Neural progenitor cell (in vitro differentiated cells): ENCODE results near the gene GOLGB1. TPM values are rescaled to one million over a fixed set of nuclear protein-coding genes. Genes with fewer than 3 reads are reported as not detected.
"Not testable (repeated sequence)": the region's sequence is repeated elsewhere in the genome, so short reads cannot be mapped to it uniquely, and the experiment has no call there.

ENCODE experiments used
- DNase-seq: peaks from one replicate; pipeline ENCODE4 v3.0.0-alpha.2; 2016; ENCODE audit warnings: low spot score
- H2AFZ ChIP-seq: fragments of 200-600 bp; sonication (generic); replicated peaks from 2 replicates; pipeline ENCODE4 v1.6.1; 2016; ENCODE audit warnings: antibody characterized with exemption
- H3F3A ChIP-seq: fragments of 200-600 bp; sonication (generic); 2 replicates; pipeline ENCODE4 v1.6.1; 2016; ENCODE audit warnings: antibody characterized with exemption, low read depth
- H3K27ac ChIP-seq: fragments of 200-600 bp; sonication (generic); 2 replicates; pipeline ENCODE4 v1.5.1; 2016; ENCODE audit warnings: mild to moderate bottlenecking
- H3K27me3 ChIP-seq: fragments of 200-600 bp; sonication (generic); 2 replicates; pipeline ENCODE4 v1.6.1; 2016; ENCODE audit warnings: mild to moderate bottlenecking, moderate library complexity
- H3K36me3 ChIP-seq: fragments of 200-600 bp; sonication (generic); 2 replicates; pipeline ENCODE4 v1.5.1; 2016
- H3K4me1 ChIP-seq: fragments of 200-600 bp; sonication (generic); 2 replicates; pipeline ENCODE4 v1.6.1; 2016; ENCODE audit warnings: mixed run types
- H3K4me2 ChIP-seq: fragments of 200-600 bp; sonication (generic); 2 replicates; pipeline ENCODE4 v1.6.1; 2016
- H3K4me3 ChIP-seq: fragments of 200-600 bp; sonication (generic); 2 replicates; pipeline ENCODE4 v1.5.1; 2016
- H3K79me2 ChIP-seq: fragments of 200-600 bp; sonication (generic); 2 replicates; pipeline ENCODE4 v1.6.1; 2016; ENCODE audit warnings: low read depth
- H3K9ac ChIP-seq: fragments of 200-600 bp; sonication (generic); 2 replicates; pipeline ENCODE4 v1.6.1; 2016
- H3K9me3 ChIP-seq: fragments of 200-600 bp; sonication (generic); 2 replicates; pipeline ENCODE4 v1.5.1; 2016; ENCODE audit warnings: low read depth
- H4K20me1 ChIP-seq: fragments of 200-600 bp; sonication (generic); 2 replicates; pipeline ENCODE4 v1.6.1; 2016; ENCODE audit warnings: low read depth
- H3K27ac Mint-ChIP-seq: 3 replicates; pipeline ENCODE4 v1.8.0; 2021; ENCODE audit warnings: mixed read lengths
- H3K27me3 Mint-ChIP-seq: 2 replicates; pipeline ENCODE4 v1.8.0; 2022; ENCODE audit warnings: low read depth, mild to moderate bottlenecking, inconsistent platforms, moderate library complexity, mixed read lengths; ENCODE audit not compliant: insufficient read depth
- H3K36me3 Mint-ChIP-seq: 3 replicates; pipeline ENCODE4 v1.8.0; 2021; ENCODE audit warnings: mixed read lengths
- H3K4me1 Mint-ChIP-seq: 3 replicates; pipeline ENCODE4 v1.8.0; 2021; ENCODE audit warnings: mixed read lengths
- H3K4me3 Mint-ChIP-seq: 3 replicates; pipeline ENCODE4 v1.8.0; 2021; ENCODE audit warnings: mild to moderate bottlenecking, moderate library complexity, mixed read lengths
- H3K9me3 Mint-ChIP-seq: 3 replicates; pipeline ENCODE4 v1.8.0; 2020; ENCODE audit warnings: mixed read lengths
- CTCF ChIP-seq: fragments of 200-600 bp; sonication (generic); IDR thresholded peaks from 2 replicates; pipeline ENCODE4 v1.5.1; 2017; ENCODE audit warnings: antibody characterized with exemption, mild to moderate bottlenecking
- EZH2 ChIP-seq: fragments of 200-600 bp; sonication (generic); IDR thresholded peaks from 2 replicates; pipeline ENCODE4 v1.6.1; 2017; ENCODE audit warnings: antibody characterized with exemption, mild to moderate bottlenecking, moderate library complexity
- EZH2phosphoT487 ChIP-seq: fragments of 200-600 bp; sonication (generic); IDR thresholded peaks from 2 replicates; pipeline ENCODE4 v1.6.1; 2017; ENCODE audit warnings: antibody characterized with exemption
- total RNA-seq: library from RNA; depleted of rRNA; stranded (reverse); fragments of >200 nt; gene quantifications from 2 replicates; pipeline ENCODE4 v1.2.3, GENCODE V29; 2015; ENCODE audit warnings: low replicate concordance

Gene GOLGB1
- total RNA-seq, 1 donor from 2014 or later = 52.5 TPM

DNA sequence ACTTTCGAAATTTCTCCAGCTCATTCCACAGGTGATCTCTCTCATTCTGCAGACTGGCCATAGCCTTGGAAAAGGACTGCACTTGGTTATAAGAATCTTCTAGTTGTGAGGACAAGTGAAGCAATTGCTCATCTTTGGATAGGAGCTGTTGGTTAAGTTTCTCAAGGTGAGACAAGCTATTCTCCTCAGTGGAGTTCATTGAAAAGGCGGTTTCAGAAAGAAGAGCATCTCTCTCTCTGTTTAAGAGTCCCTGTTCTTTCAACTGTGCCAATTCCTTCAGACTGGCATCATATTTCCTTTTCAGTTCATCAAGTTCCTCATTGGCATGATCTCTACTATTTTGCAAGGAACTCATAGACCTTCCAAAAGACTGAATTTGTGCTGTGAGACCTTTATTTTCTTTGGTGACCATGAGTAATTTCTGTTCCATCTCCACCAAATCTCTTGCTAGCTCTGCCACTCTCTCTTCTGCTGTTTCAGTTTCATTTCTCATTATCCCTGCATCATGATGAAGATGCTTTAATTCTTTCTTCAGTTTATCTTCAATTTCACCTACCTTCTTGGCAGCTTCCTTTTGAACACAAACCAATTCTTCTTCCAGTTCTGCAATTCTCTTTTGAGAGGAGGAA lies 58.6 kb downstream of the GOLGB1 start:
- H2AFZ ChIP-seq = no peak overlapping the region
- Mint-ChIP-seq H3K27me3 (no peaks in the 10 kb centered on the region), H3K4me1 (no peaks in the 10 kb centered on the region), H3K9me3 (no peaks in the 10 kb centered on the region), H3K27ac (no peak overlapping the region), H3K4me3 (no peak overlapping the region), H3K36me3 (peaks cover 41% of the 10 kb centered on the region)
- no peak for TF ChIP-seq CTCF
- TF ChIP-seq EZH2 = no peak
- no peak for TF ChIP-seq EZH2phosphoT487
- H3K27me3 ChIP-seq = no peaks in the 10 kb centered on the region
- no peak overlapping the region for H3K4me2 ChIP-seq
- no peak overlapping the region for H3K4me3 ChIP-seq
- H4K20me1 ChIP-seq = no peaks in the 10 kb centered on the region
- H3K27ac ChIP-seq = no peak overlapping the region
- H3F3A ChIP-seq = no peaks in the 10 kb centered on the region
- H3K9ac ChIP-seq = no peak overlapping the region
- H3K36me3 ChIP-seq = peaks cover 12% of the 10 kb centered on the region
- H3K4me1 ChIP-seq = no peaks in the 10 kb centered on the region
- no peak for DNase-seq
- H3K79me2 ChIP-seq = no peaks in the 10 kb centered on the region
- no peaks in the 10 kb centered on the region for H3K9me3 ChIP-seq

GRCh38 chr3:121688747-121689146 lies 60.8 kb downstream of the GOLGB1 start:
- not testable (repeated sequence) for H3K27me3 ChIP-seq, H3K9me3 ChIP-seq, H3K4me3 ChIP-seq, H3K4me2 ChIP-seq, H3K27ac Mint-ChIP-seq, H3F3A ChIP-seq, H3K4me1 Mint-ChIP-seq, H3K9ac ChIP-seq, H3K79me2 ChIP-seq, H4K20me1 ChIP-seq, H3K4me1 ChIP-seq, H3K27ac ChIP-seq, H3K27me3 Mint-ChIP-seq, H2AFZ ChIP-seq, DNase-seq, H3K4me3 Mint-ChIP-seq
- Mint-ChIP-seq H3K9me3 (peaks cover 11% of the 10 kb centered on the region), H3K36me3 (peaks cover 54% of the 10 kb centered on the region)
- peaks cover 24% of the 10 kb centered on the region for H3K36me3 ChIP-seq

- Mint-ChIP-seq H3K4me1 (no peaks in the 10 kb centered on the region), H3K4me3 (no peak overlapping the region), H3K27ac (no peak overlapping the region), H3K27me3 (no peaks in the 10 kb centered on the region), H3K36me3 (peaks cover 38% of the 10 kb centered on the region), H3K9me3 (peaks cover 11% of the 10 kb centered on the region)
- Histone ChIP-seq H3K27me3 (no peaks in the 10 kb centered on the region), H2AFZ (no peak overlapping the region), H3K4me2 (no peak overlapping the region), H3K79me2 (no peaks in the 10 kb centered on the region), H3K36me3 (peaks cover 14% of the 10 kb centered on the region), H3K4me1 (no peaks in the 10 kb centered on the region), H3K27ac (no peak overlapping the region), H3K4me3 (no peak overlapping the region), H4K20me1 (no peaks in the 10 kb centered on the region), H3K9me3 (no peaks in the 10 kb centered on the region), H3K9ac (no peak overlapping the region), H3F3A (no peaks in the 10 kb centered on the region)
- DNase-seq = no peak
- TF ChIP-seq EZH2phosphoT487 (no peak), CTCF (no peak), EZH2 (no peak)
These were observed 67.7 kb downstream of the GOLGB1 start for GRCh38 chr3:121681792-121682191.

- H3K36me3 ChIP-seq = peaks cover 3% of the 10 kb centered on the region
- no peak for DNase-seq
- H3F3A ChIP-seq = no peaks in the 10 kb centered on the region
- no peak overlapping the region for H3K27ac ChIP-seq
- no peaks in the 10 kb centered on the region for H3K4me1 ChIP-seq
- H3K4me2 ChIP-seq = no peak overlapping the region
- no peaks in the 10 kb centered on the region for H3K79me2 ChIP-seq
- TF ChIP-seq EZH2phosphoT487 = no peak
- TF ChIP-seq CTCF = no peak
- no peak for TF ChIP-seq EZH2
- H3K4me3 ChIP-seq = no peak overlapping the region
- H3K9ac ChIP-seq = no peak overlapping the region
- no peak overlapping the region for H3K4me3 Mint-ChIP-seq
- H3K9me3 Mint-ChIP-seq = no peaks in the 10 kb centered on the region
- no peaks in the 10 kb centered on the region for H4K20me1 ChIP-seq
- no peak overlapping the region for H2AFZ ChIP-seq
- peaks cover 19% of the 10 kb centered on the region for H3K36me3 Mint-ChIP-seq
- H3K27ac Mint-ChIP-seq = no peak overlapping the region
- H3K4me1 Mint-ChIP-seq = no peaks in the 10 kb centered on the region
- no peaks in the 10 kb centered on the region for H3K27me3 ChIP-seq
- H3K9me3 ChIP-seq = no peaks in the 10 kb centered on the region
- H3K27me3 Mint-ChIP-seq = no peaks in the 10 kb centered on the region
These were observed 72.4 kb downstream of the GOLGB1 start for GRCh38 chr3:121677141-121677540.
